Measurements from ENCODE around the gene HS1BP3.
A peak's percentile ranks its signal among the peaks of the same experiment; 100 is the strongest.

The HS1BP3 gene

GRCh38 chr2:20583425-20583881, 67.4 kb downstream of the HS1BP3 start:
- Histone ChIP-seq H3K27ac (ENCODE audit: poor library complexity, severe bottlenecking) (peak overlapping the region; percentile 94), H3K4me1 (ENCODE audit: insufficient read depth, poor library complexity, severe bottlenecking) (peaks cover 33% of the 10 kb centered on the region)

GRCh38 chr2:20582600-20583221, 68.2 kb downstream of the HS1BP3 start:
- Histone ChIP-seq H3K27me3 (ENCODE audit: insufficient read depth, poor library complexity, severe bottlenecking) (no peaks in the 10 kb centered on the region), H3K9me3 (ENCODE audit: severe bottlenecking) (peaks cover 6% of the 10 kb centered on the region), H3K4me1 (ENCODE audit: insufficient read depth, poor library complexity, severe bottlenecking) (peaks cover 41% of the 10 kb centered on the region), H3K27ac (ENCODE audit: poor library complexity, severe bottlenecking) (peak overlapping the region; percentile 94), H3K4me3 (ENCODE audit: severe bottlenecking) (no peak overlapping the region), H3K36me3 (ENCODE audit: low read depth) (no peaks in the 10 kb centered on the region)
- ATAC-seq (ENCODE audit: low read depth) (no peak), DNase-seq (ENCODE audit: low spot score) (peak; percentile 40)
- TF ChIP-seq, protein P1, sequence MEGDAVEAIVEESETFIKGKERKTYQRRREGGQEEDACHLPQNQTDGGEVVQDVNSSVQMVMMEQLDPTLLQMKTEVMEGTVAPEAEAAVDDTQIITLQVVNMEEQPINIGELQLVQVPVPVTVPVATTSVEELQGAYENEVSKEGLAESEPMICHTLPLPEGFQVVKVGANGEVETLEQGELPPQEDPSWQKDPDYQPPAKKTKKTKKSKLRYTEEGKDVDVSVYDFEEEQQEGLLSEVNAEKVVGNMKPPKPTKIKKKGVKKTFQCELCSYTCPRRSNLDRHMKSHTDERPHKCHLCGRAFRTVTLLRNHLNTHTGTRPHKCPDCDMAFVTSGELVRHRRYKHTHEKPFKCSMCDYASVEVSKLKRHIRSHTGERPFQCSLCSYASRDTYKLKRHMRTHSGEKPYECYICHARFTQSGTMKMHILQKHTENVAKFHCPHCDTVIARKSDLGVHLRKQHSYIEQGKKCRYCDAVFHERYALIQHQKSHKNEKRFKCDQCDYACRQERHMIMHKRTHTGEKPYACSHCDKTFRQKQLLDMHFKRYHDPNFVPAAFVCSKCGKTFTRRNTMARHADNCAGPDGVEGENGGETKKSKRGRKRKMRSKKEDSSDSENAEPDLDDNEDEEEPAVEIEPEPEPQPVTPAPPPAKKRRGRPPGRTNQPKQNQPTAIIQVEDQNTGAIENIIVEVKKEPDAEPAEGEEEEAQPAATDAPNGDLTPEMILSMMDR (IDR thresholded peaks at IDR 0.05; ENCODE audit: poor library complexity, severe bottlenecking): no peak

More at GRCh38 chr2:20583425-20583881, 67.4 kb downstream of the HS1BP3 start:
- DNase-seq (ENCODE audit: low spot score) (peak; percentile 32), ATAC-seq (ENCODE audit: low read depth) (no peak)
- TF ChIP-seq, protein P1 (IDR thresholded peaks at IDR 0.05; ENCODE audit: poor library complexity, severe bottlenecking): no peak
- H3K36me3 ChIP-seq (ENCODE audit: low read depth): no peaks in the 10 kb centered on the region
- H3K9me3 ChIP-seq (ENCODE audit: severe bottlenecking): peaks cover 6% of the 10 kb centered on the region
- H3K27me3 ChIP-seq (ENCODE audit: insufficient read depth, poor library complexity, severe bottlenecking): no peaks in the 10 kb centered on the region
- H3K4me3 ChIP-seq (ENCODE audit: severe bottlenecking): no peak overlapping the region

GRCh38 chr2:20580690-20581437, 70.0 kb downstream of the HS1BP3 start:
- H3K27ac ChIP-seq (ENCODE audit: poor library complexity, severe bottlenecking): peak overlapping the region; percentile 94
- DNase-seq (ENCODE audit: low spot score): peak; percentile 17

DNA sequence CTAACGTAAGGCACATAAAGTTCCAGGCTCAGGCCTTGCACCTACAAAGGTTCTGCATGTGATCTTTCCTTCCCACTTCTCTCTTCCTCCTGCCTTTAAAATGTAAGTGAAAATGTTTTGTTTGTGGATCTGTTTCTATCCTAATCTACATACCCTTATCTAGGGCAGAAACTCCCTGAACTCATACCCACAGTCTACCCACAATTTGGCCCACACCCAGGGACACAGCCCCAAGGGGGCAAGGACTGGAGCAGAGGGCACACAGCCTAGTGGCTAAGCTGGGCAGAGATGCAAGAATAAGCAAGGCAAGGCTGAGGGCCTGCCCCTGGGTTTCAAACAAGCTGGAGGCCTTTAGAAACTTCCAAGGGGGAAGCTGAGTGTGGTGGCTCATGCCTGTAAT, 71.0 kb downstream of the HS1BP3 start:
- ATAC-seq (ENCODE audit: low read depth): no peak
- Histone ChIP-seq H3K4me3 (ENCODE audit: severe bottlenecking) (no peak overlapping the region), H3K36me3 (ENCODE audit: low read depth) (no peaks in the 10 kb centered on the region), H3K4me1 (ENCODE audit: insufficient read depth, poor library complexity, severe bottlenecking) (peaks cover 43% of the 10 kb centered on the region), H3K27me3 (ENCODE audit: insufficient read depth, poor library complexity, severe bottlenecking) (no peaks in the 10 kb centered on the region), H3K27ac (ENCODE audit: poor library complexity, severe bottlenecking) (peak overlapping the region; percentile 94), H3K9me3 (ENCODE audit: severe bottlenecking) (peaks cover 6% of the 10 kb centered on the region)
- TF ChIP-seq, protein P1 (IDR thresholded peaks at IDR 0.05; ENCODE audit: poor library complexity, severe bottlenecking): no peak
- DNase-seq (ENCODE audit: low spot score): peak; percentile 34

More at GRCh38 chr2:20580690-20581437, 70.0 kb downstream of the HS1BP3 start:
- peaks cover 46% of the 10 kb centered on the region for H3K4me1 ChIP-seq (ENCODE audit: insufficient read depth, poor library complexity, severe bottlenecking)
- ATAC-seq (ENCODE audit: low read depth): no peak
- no peaks in the 10 kb centered on the region for H3K36me3 ChIP-seq (ENCODE audit: low read depth)
- TF ChIP-seq, protein P1 (IDR thresholded peaks at IDR 0.05; ENCODE audit: poor library complexity, severe bottlenecking): no peak
- H3K27me3 ChIP-seq (ENCODE audit: insufficient read depth, poor library complexity, severe bottlenecking): no peaks in the 10 kb centered on the region
- no peak overlapping the region for H3K4me3 ChIP-seq (ENCODE audit: severe bottlenecking)
- H3K9me3 ChIP-seq (ENCODE audit: severe bottlenecking): peaks cover 6% of the 10 kb centered on the region
